Neural cell (in vitro differentiated cells): ENCODE results near the gene NCKAP5L. TPM values are rescaled to one million over a fixed set of nuclear protein-coding genes. Genes with fewer than 3 reads are reported as not detected.

Experiments used
- H2AFZ ChIP-seq: fragments of 200-600, 300-800 bp; sonication (generic), shearing (Covaris generic); 2 replicates; pipeline ENCODE4 v1.6.0; 2014; ENCODE audit warnings: low read depth, mild to moderate bottlenecking, antibody characterized with exemption, low read length, moderate library complexity
- H3F3A ChIP-seq: fragments of 200-600 bp; shearing (Covaris generic); 2 replicates; pipeline ENCODE4 v1.6.1; 2016; ENCODE audit warnings: mild to moderate bottlenecking, moderate library complexity, mixed read lengths, antibody characterized with exemption, low read length; ENCODE audit not compliant: insufficient read depth, poor library complexity, severe bottlenecking
- H3K27ac ChIP-seq: fragments of 200-600, 300-800 bp; sonication (generic), shearing (Covaris generic); 2 replicates; pipeline ENCODE4 v1.5.1; 2014; ENCODE audit warnings: mild to moderate bottlenecking, low read length, moderate library complexity
- H3K27me3 ChIP-seq: fragments of 300-800, 200-600 bp; sonication (generic), shearing (Covaris generic); 2 replicates; pipeline ENCODE4 v1.6.0; 2014; ENCODE audit warnings: mild to moderate bottlenecking, low read depth, low read length, moderate library complexity; ENCODE audit not compliant: insufficient read depth
- H3K36me3 ChIP-seq: fragments of 300-800, 200-600 bp; sonication (generic), shearing (Covaris generic); 2 replicates; pipeline ENCODE4 v1.5.1; 2014; ENCODE audit warnings: mild to moderate bottlenecking, antibody characterized with exemption, low read length, moderate library complexity; ENCODE audit not compliant: insufficient read depth
- H3K4me2 ChIP-seq: fragments of 300-800, 200-600 bp; sonication (generic), shearing (Covaris generic); 2 replicates; pipeline ENCODE4 v1.6.0; 2014; ENCODE audit warnings: mild to moderate bottlenecking, low read length
- H3K4me3 ChIP-seq: fragments of 300-800, 200-600 bp; sonication (generic), shearing (Covaris generic); 2 replicates; pipeline ENCODE4 v1.5.1; 2014; ENCODE audit warnings: mild to moderate bottlenecking, low read length, moderate library complexity
- H3K79me2 ChIP-seq: fragments of 200-600 bp; shearing (Covaris generic); replicated peaks from 2 replicates; pipeline ENCODE4 v1.6.0; 2014; ENCODE audit warnings: mild to moderate bottlenecking, low read length, moderate library complexity; ENCODE audit not compliant: insufficient read depth
- H3K9ac ChIP-seq: fragments of 300-800, 200-600 bp; sonication (generic), shearing (Covaris generic); 2 replicates; pipeline ENCODE4 v1.6.1; 2016; ENCODE audit warnings: mild to moderate bottlenecking, low read length, mixed read lengths
- H3K9me2 ChIP-seq: fragments of 200-600 bp; shearing (Covaris generic); 2 replicates; pipeline ENCODE4 v1.6.1; 2016; ENCODE audit warnings: mild to moderate bottlenecking, low read length, mixed read lengths; ENCODE audit not compliant: insufficient read depth
- H3K9me3 ChIP-seq: fragments of 200-600, 300-800 bp; sonication (generic), shearing (Covaris generic); 2 replicates; pipeline ENCODE4 v1.6.1; 2016; ENCODE audit warnings: mild to moderate bottlenecking, mixed run types, low read length, moderate library complexity, mixed read lengths
- H4K20me1 ChIP-seq: fragments of 200-600 bp; shearing (Covaris generic); 2 replicates; pipeline ENCODE4 v1.6.1; 2016; ENCODE audit warnings: mild to moderate bottlenecking, mixed run types; ENCODE audit not compliant: insufficient read depth
- MXI1 ChIP-seq: fragments of 450-650 bp; conservative IDR thresholded peaks from 2 replicates; pipeline ENCODE4 v1.6.1; 2014; ENCODE audit warnings: antibody characterized with exemption, mild to moderate bottlenecking; ENCODE audit not compliant: poor library complexity, severe bottlenecking
- RAD21 ChIP-seq: fragments of 450-650 bp; conservative IDR thresholded peaks from 2 replicates; pipeline ENCODE4 v1.6.1; 2014; ENCODE audit warnings: antibody characterized with exemption, mild to moderate bottlenecking, moderate library complexity
- TAF1 ChIP-seq: IDR thresholded peaks from 2 replicates; pipeline ENCODE4 v1.6.1; 2012; ENCODE audit warnings: low read depth
- polyA plus RNA-seq: library from polyadenylated mRNA; depleted of rRNA; stranded (reverse); fragments of >200 nt; gene quantifications from 2 replicates; pipeline ENCODE4 v1.2.3, GENCODE V29; 2014
- small RNA-seq, 3 experiments: library from RNA; depleted of rRNA; stranded (forward); fragments of <200 nt; gene quantifications; one replicate each; pipeline ENCODE3, GENCODE V24; 2012
- TF ChIP-seq, protein P1 (sequence below): IDR thresholded peaks from 2 replicates; pipeline ENCODE4 v1.6.1; 2012; ENCODE audit warnings: borderline replicate concordance

Gene NCKAP5L
- polyA plus RNA-seq, 1 donor from 2014 or later = 6.2 TPM

DNA sequence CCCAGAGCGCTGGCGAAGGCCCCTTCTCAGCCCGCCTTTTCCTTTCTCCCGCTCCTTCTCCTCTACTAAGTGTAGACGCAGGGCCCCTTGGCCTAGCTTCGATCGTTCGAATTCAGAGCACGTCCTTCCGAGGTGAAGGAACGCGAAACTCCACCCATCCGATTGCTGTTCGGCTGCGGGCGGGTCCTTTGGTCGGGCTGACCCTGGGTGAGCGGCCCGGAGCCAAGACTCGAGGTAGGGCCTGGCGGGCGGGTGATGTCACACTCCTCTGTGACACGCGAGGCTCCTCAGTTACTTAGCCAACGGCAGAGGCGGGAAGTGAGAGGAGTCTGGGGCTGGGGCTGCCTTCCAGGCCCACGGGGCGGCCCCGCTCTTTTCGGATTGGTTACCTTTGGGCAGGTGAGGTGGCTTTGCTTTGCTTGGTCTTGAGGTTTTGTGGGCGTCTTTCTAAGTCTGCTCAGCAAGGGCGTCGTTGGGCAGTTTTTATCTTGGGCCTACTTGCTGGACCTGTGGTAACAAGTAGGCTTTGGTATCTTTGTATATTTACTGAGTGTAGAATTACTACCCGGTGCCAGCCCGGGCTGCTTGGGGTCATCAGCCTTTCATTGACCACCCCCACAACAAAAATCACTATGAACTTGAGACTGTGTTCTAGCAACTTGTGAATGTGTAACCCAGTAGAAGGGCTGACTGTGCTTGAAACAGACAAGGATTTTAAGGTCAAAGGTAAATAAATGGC is 86.2 kb downstream of the NCKAP5L start:
- Histone ChIP-seq H3K27ac (peak overlapping the region; percentile 93), H3K9me2 (no peaks in the 10 kb centered on the region), H3K4me3 (peak overlapping the region; percentile 86), H3K9me3 (no peaks in the 10 kb centered on the region), H3F3A (peaks cover 2% of the 10 kb centered on the region), H3K36me3 (no peaks in the 10 kb centered on the region), H4K20me1 (no peaks in the 10 kb centered on the region), H3K9ac (peak overlapping the region; percentile 94), H3K4me2 (peak overlapping the region; percentile 93), H3K79me2 (peaks cover 53% of the 10 kb centered on the region), H3K27me3 (no peaks in the 10 kb centered on the region), H2AFZ (peak overlapping the region; percentile 61)
- TF ChIP-seq, protein P1, sequence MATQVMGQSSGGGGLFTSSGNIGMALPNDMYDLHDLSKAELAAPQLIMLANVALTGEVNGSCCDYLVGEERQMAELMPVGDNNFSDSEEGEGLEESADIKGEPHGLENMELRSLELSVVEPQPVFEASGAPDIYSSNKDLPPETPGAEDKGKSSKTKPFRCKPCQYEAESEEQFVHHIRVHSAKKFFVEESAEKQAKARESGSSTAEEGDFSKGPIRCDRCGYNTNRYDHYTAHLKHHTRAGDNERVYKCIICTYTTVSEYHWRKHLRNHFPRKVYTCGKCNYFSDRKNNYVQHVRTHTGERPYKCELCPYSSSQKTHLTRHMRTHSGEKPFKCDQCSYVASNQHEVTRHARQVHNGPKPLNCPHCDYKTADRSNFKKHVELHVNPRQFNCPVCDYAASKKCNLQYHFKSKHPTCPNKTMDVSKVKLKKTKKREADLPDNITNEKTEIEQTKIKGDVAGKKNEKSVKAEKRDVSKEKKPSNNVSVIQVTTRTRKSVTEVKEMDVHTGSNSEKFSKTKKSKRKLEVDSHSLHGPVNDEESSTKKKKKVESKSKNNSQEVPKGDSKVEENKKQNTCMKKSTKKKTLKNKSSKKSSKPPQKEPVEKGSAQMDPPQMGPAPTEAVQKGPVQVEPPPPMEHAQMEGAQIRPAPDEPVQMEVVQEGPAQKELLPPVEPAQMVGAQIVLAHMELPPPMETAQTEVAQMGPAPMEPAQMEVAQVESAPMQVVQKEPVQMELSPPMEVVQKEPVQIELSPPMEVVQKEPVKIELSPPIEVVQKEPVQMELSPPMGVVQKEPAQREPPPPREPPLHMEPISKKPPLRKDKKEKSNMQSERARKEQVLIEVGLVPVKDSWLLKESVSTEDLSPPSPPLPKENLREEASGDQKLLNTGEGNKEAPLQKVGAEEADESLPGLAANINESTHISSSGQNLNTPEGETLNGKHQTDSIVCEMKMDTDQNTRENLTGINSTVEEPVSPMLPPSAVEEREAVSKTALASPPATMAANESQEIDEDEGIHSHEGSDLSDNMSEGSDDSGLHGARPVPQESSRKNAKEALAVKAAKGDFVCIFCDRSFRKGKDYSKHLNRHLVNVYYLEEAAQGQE = no peak
- no peak for TF ChIP-seq MXI1
- no peak for TF ChIP-seq RAD21
- TF ChIP-seq TAF1 = no peak

Small RNA genes lying within 50 kb of the gene (small RNA-seq; reads per million reads assigned to genes)
- 0 reads per million in 3 experiments for gene LSM6P2

Other genes starting within 250 kb of the NCKAP5L start
- gene FAM186B, start 222.8 kb downstream of the NCKAP5L start, polyA plus RNA-seq = not detected in 2 replicates
- gene PRPF40B, start 204.9 kb downstream of the NCKAP5L start, polyA plus RNA-seq = 42.0 and 48.4 TPM in 2 replicates
- 5.1 and 9.3 TPM in 2 replicates for gene FMNL3, start 121.0 kb downstream of the NCKAP5L start, polyA plus RNA-seq
- gene TMBIM6, start 86.9 kb downstream of the NCKAP5L start, polyA plus RNA-seq = 308 and 318 TPM in 2 replicates
- gene BCDIN3D, start 14.7 kb upstream of the NCKAP5L start, polyA plus RNA-seq = 10.0 and 11.0 TPM in 2 replicates
- gene FAIM2, start 75.5 kb upstream of the NCKAP5L start, polyA plus RNA-seq = 4.0 and 5.3 TPM in 2 replicates
- gene AQP2, start 122.3 kb upstream of the NCKAP5L start, polyA plus RNA-seq = not detected in 2 replicates
- not detected in 2 replicates for gene AQP5, start 133.5 kb upstream of the NCKAP5L start, polyA plus RNA-seq
- not detected in 2 replicates for gene AQP6, start 144.5 kb upstream of the NCKAP5L start, polyA plus RNA-seq
- 16.2 and 18.3 TPM in 2 replicates for gene RACGAP1, start 197.1 kb upstream of the NCKAP5L start, polyA plus RNA-seq
- 8.0 and 9.1 TPM in 2 replicates for gene ASIC1, start 229.2 kb upstream of the NCKAP5L start, polyA plus RNA-seq